Measurements from ENCODE around the gene CDRT4. TPM values are rescaled to one million over a fixed set of nuclear protein-coding genes. Genes with fewer than 3 reads are reported as not detected.

Gene CDRT4
- total RNA-seq, 4 donors from 2014 or later: 0.29 to 22.8 (median 4.2) TPM

DNA sequence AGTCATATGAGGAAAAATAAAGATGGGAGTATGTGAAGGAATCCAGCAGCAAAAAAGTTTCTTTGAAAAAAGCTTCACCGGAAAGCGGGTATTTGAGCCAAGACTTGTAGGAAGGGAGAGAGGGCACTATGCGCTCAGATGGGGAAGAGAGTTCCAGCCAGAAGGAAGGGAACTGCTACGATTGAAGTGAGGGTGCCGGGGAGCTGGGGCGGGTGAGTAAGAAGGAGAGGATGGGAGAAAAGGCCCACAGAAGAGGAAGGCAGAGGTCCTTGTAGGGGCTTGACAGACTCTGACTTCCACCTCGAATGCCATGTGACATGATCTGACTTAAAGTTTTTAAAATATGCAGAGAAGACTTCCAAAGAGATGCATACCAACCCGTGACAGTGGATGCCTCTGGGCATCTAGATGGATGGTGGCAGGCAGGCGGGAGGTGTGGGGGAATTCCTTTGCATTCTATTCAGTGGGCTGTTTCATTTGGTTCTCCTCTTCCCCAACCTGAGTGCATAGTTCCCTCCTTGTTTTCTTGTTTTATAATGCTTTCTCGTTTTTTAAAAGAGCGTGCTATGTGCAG lies 44.9 kb downstream of the CDRT4 start:
- no peak for DNase-seq

DNA sequence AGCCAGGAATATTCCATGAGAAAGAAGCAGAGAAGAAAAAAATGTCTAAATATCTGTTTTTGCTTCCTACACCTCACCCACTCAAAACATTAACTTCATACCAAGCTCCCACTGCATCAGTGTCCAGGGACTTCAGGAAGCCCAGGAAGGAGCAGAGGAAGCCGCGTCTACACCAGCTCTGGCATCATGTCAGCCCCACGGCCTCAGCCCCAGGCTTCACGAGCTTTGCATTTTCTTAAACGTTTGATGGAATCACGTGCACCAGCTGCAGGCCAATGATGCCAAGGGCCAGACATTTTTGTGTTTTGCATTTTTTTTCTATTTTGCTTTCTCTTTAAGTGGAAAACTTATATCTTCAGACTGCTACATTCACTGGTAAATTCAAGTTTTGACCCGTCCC lies 48.6 kb downstream of the CDRT4 start:
- no peaks in the 10 kb centered on the region for H3K4me1 ChIP-seq
- DNase-seq: no peak
- no peaks in the 10 kb centered on the region for H3K27me3 ChIP-seq
- no peak overlapping the region for H3K27ac ChIP-seq
- H3K9me3 ChIP-seq: no peaks in the 10 kb centered on the region
- no peak for TF ChIP-seq POLR2A (IDR thresholded peaks at IDR 0.05)
- TF ChIP-seq, protein P1, sequence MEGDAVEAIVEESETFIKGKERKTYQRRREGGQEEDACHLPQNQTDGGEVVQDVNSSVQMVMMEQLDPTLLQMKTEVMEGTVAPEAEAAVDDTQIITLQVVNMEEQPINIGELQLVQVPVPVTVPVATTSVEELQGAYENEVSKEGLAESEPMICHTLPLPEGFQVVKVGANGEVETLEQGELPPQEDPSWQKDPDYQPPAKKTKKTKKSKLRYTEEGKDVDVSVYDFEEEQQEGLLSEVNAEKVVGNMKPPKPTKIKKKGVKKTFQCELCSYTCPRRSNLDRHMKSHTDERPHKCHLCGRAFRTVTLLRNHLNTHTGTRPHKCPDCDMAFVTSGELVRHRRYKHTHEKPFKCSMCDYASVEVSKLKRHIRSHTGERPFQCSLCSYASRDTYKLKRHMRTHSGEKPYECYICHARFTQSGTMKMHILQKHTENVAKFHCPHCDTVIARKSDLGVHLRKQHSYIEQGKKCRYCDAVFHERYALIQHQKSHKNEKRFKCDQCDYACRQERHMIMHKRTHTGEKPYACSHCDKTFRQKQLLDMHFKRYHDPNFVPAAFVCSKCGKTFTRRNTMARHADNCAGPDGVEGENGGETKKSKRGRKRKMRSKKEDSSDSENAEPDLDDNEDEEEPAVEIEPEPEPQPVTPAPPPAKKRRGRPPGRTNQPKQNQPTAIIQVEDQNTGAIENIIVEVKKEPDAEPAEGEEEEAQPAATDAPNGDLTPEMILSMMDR (IDR thresholded peaks at IDR 0.05): no peak
- H3K4me3 ChIP-seq: no peak overlapping the region
- intact Hi-C loops (cut with DNase I; ENCODE audit: low total_unique reads): no loop called here
- H3K36me3 ChIP-seq: no peaks in the 10 kb centered on the region

More for the DNA sequence above, 44.9 kb downstream of the CDRT4 start:
- Histone ChIP-seq H3K27me3 (no peaks in the 10 kb centered on the region), H3K27ac (no peak overlapping the region), H3K4me3 (no peak overlapping the region), H3K36me3 (no peaks in the 10 kb centered on the region), H3K9me3 (no peaks in the 10 kb centered on the region), H3K4me1 (no peaks in the 10 kb centered on the region)
- no peak for TF ChIP-seq POLR2A (IDR thresholded peaks at IDR 0.05)
- TF ChIP-seq, protein P1 (IDR thresholded peaks at IDR 0.05): no peak
- intact Hi-C loops (cut with DNase I; ENCODE audit: low total_unique reads): no loop called here

DNA sequence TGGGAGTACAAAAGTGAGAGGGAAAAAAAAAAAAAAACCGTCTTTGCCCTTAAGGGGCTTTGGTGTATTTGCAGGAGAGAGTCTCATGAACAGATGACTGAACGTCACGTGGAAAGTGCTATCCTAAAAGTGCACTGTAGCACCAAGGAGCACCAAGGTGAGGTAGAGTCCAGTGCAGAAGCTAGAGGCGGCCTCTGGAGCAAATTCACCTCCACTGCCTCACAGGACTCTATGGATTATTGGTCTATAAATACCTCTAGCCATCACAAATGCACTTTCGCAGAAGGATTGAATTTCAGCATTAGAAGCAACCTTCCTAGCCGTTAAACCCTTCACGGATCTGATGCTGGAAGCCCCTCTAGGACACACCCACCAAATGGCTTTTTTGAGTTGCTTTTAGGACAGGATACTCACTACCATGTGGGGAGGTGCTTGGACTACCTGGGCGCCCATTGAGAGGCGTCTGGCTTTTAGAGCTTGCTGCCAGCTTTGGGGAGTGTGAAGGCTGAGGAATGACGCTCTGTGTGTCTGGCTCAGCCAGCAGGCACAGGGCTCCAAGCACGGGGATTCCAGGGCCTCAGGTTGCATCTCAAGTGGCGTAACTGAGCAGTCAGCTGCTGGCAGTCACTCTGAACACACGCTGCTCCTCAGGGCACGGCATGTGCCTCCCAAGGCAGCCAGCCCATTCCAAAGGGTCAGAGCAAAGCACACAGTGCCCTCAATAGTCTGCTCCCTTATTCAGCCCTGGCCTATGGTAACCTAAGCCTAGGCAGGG lies 52.7 kb downstream of the CDRT4 start:
- DNase-seq: no peak
- no peak for TF ChIP-seq POLR2A (IDR thresholded peaks at IDR 0.05)
- TF ChIP-seq, protein P1 (IDR thresholded peaks at IDR 0.05): no peak
- Histone ChIP-seq H3K27ac (no peak overlapping the region), H3K27me3 (no peaks in the 10 kb centered on the region), H3K36me3 (no peaks in the 10 kb centered on the region), H3K4me1 (no peaks in the 10 kb centered on the region), H3K4me3 (no peak overlapping the region), H3K9me3 (no peaks in the 10 kb centered on the region)
- intact Hi-C loops (cut with DNase I; ENCODE audit: low total_unique reads): no loop called here

DNA sequence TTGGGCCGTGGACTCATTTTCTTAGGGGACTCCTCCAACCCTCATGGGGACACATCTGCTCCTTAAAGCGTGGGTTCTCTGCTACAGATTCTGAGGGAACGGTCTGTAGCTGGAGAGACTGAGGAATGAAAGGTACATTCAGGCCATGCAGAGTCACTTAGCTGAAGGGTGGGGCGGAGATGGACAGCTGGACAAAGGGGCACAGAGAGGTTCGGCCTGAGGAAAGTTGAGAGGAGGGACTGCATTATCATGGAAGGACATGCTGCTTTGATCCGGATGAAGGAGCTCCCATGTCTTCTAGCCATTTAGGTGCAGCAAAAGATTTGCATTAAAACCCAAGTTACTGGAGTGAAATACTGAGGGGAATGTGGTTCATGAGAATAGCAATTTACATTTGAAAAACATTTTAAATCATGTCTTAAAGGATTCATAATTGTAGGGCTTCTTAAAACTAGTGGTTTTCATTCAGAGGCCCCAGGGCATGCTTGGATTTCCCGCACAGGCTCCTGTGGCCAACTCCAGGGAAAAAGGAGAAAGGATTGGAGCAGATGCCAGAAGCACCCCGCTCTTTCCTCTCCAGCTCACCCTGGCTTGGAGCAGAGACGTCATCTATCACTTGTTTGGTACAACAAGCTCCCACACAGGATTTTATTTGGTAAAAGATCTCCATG lies 54.2 kb downstream of the CDRT4 start:
- H3K4me1 ChIP-seq: no peaks in the 10 kb centered on the region
- no peaks in the 10 kb centered on the region for H3K36me3 ChIP-seq
- no peak for TF ChIP-seq POLR2A (IDR thresholded peaks at IDR 0.05)

DNA sequence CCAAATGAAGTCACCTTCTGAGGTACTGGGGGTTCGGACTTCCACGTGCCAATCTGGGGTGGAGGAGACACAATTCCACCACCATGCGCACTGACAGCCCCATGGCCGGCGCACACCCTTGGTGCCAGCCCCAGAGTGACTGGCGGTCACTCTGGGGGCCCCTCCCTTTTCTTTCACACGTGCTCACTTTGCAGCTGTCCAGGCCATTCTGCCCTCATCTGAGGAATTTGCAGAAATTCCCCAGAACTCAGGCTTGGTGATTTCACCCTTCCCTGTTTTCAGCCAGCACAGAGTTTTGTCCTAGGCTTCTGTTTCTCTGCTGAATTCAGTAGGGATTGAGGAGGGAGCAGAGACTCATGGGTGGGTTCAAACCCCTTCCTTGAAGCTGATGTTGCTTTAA lies 54.8 kb downstream of the CDRT4 start:
- no peak for TF ChIP-seq POLR2A (IDR thresholded peaks at IDR 0.05)
- TF ChIP-seq, protein P1 (IDR thresholded peaks at IDR 0.05): no peak
- no peaks in the 10 kb centered on the region for H3K4me1 ChIP-seq

More for the DNA sequence above, 54.2 kb downstream of the CDRT4 start:
- Histone ChIP-seq H3K4me3 (no peak overlapping the region), H3K27me3 (no peaks in the 10 kb centered on the region), H3K27ac (peak overlapping the region in 1 of 2 donors; percentile 86), H3K9me3 (no peaks in the 10 kb centered on the region)
- intact Hi-C loops (cut with DNase I; ENCODE audit: low total_unique reads): no loop called here
- no peak for DNase-seq

More for the DNA sequence above, 54.8 kb downstream of the CDRT4 start:
- intact Hi-C loops (cut with DNase I; ENCODE audit: low total_unique reads): no loop called here
- Histone ChIP-seq H3K27me3 (no peaks in the 10 kb centered on the region), H3K4me3 (no peak overlapping the region), H3K9me3 (no peaks in the 10 kb centered on the region), H3K36me3 (no peaks in the 10 kb centered on the region), H3K27ac (peak overlapping the region; percentile 86 to 91)
- no peak for DNase-seq
